GF-D8 (cell line): ENCODE results near the gene TNFAIP6.
"Not testable (repeated sequence)": the region's sequence is repeated elsewhere in the genome, so short reads cannot be mapped to it uniquely, and the experiment has no call there.

ENCODE experiments used
- DNase-seq: peaks from one replicate; lab custom pipeline; 2025; lab: John Stamatoyannopoulos, UW

TNFAIP6 gene

DNA sequence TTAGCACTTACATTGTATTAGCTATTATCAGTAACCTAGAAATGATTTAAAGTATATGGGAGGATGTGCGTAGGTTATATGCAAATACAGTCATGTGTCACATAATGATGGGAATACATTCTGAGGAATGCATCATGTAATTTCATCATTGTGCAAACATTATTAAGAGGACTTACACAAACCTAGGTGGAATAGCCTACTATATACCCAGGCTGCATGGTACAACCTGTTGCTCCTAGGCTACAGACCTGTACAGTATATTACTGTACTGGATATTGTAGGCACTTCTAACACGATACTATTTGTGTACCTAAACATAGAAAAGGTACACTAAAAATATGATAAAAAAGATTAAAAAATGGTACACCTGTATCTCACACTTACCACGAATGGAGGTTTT, 60.3 kb downstream of the TNFAIP6 start:
- no peak for DNase-seq

DNA sequence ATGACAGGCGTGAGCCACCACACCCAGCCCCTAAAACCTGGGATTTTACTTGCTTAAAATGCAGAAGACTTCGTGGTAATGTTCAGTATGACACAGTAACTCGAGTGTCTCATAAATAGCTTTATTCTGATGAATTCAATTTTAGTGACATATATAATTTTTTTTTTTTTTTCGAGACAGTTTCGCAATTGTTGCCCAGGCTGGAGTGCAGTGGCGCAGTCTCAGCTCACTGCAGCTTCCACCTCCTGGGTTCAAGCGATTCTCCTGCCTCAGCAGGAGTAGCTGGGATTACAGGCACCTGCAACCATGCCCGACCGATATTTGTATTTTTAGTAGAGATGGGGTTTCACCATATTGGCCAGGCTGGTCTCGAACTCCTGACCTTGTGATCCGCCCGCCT, 64.3 kb downstream of the TNFAIP6 start:
- DNase-seq, result not testable (repeated sequence)

DNA sequence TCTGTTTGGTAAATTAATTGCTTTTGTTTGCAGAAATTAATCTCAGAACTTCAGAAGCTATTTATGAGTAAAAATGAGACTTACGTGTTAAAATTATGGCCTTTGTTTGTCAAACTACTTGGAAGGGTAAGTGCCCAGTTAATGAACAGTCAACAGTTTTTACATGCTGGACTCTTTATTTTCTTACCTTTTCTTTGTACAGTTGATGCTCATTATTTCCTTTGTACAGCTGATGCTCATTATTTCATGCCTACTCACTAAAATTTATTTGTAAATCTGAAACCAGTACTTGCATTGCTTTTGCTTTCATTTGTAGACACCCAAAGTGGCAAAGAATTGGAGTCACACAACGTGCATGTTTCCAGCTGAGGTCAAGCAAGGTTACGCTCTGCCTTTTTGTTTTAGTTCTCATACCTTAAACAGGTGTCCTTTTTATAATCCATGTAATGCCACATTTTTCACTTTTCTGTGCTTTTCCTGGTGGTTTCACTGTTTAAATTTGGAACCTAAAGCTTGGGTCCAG, 65.6 kb downstream of the TNFAIP6 start:
- DNase-seq, result no peak

DNA sequence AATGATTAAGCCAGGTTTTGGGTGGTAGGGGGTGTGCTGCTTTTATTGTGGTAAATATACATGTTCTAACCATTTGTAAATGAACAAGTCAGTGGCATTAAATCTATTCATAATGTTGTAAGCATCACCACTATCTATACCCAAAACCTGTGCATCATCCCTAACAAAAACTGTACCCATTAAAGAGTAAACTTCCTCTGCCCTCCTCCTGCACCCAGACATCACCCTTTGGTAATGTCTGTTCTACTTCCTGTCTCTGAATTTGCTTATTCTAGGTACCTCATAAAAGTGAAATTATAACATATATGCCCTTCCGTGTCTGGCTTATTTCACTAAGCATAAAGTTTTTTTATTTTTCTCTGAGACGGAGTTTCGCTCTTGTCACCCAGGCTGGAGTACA, 66.4 kb downstream of the TNFAIP6 start:
- no peak for DNase-seq
